PC-3 (cell line): ENCODE data around the gene PCMT1.

Experiments
- EZH2phosphoT487 ChIP-seq: fragments of 300-600 bp; sonication (generic); IDR thresholded peaks from 2 replicates; pipeline ENCODE4 v1.6.1; 2018; ENCODE audit warnings: mild to moderate bottlenecking, antibody characterized with exemption, low read length, borderline replicate concordance
- TF ChIP-seq, protein P1 (sequence below): fragments of 300-600 bp; sonication (generic); conservative IDR thresholded peaks from 2 replicates; pipeline ENCODE4 v1.5.1; 2017; ENCODE audit warnings: antibody characterized with exemption, low read depth, mild to moderate bottlenecking, low read length

DNA sequence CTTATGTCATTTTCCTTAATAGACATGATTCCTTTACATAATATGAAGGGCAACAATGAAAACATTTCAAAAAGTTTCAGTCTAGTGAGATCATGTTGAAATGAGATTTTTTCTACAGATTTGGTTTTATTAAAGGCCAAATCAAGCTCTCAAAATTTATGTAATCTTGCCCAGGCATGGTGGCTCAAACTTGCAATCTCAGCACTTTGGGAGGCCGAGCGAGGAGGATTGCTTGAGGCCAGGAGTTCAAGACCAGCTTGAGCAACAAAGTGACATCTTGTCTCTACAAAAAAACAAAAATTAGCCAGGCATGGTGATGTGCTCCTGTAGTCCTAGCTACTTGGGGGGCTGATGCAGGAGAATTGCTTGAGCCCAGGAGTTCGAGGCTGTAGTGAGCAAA, 63.8 kb downstream of the PCMT1 start:
- TF ChIP-seq, protein P1, sequence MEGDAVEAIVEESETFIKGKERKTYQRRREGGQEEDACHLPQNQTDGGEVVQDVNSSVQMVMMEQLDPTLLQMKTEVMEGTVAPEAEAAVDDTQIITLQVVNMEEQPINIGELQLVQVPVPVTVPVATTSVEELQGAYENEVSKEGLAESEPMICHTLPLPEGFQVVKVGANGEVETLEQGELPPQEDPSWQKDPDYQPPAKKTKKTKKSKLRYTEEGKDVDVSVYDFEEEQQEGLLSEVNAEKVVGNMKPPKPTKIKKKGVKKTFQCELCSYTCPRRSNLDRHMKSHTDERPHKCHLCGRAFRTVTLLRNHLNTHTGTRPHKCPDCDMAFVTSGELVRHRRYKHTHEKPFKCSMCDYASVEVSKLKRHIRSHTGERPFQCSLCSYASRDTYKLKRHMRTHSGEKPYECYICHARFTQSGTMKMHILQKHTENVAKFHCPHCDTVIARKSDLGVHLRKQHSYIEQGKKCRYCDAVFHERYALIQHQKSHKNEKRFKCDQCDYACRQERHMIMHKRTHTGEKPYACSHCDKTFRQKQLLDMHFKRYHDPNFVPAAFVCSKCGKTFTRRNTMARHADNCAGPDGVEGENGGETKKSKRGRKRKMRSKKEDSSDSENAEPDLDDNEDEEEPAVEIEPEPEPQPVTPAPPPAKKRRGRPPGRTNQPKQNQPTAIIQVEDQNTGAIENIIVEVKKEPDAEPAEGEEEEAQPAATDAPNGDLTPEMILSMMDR, result no peak
- TF ChIP-seq EZH2phosphoT487, result no peak
